Measurements from ENCODE around the gene ELF5.

- TF ChIP-seq, protein P1, sequence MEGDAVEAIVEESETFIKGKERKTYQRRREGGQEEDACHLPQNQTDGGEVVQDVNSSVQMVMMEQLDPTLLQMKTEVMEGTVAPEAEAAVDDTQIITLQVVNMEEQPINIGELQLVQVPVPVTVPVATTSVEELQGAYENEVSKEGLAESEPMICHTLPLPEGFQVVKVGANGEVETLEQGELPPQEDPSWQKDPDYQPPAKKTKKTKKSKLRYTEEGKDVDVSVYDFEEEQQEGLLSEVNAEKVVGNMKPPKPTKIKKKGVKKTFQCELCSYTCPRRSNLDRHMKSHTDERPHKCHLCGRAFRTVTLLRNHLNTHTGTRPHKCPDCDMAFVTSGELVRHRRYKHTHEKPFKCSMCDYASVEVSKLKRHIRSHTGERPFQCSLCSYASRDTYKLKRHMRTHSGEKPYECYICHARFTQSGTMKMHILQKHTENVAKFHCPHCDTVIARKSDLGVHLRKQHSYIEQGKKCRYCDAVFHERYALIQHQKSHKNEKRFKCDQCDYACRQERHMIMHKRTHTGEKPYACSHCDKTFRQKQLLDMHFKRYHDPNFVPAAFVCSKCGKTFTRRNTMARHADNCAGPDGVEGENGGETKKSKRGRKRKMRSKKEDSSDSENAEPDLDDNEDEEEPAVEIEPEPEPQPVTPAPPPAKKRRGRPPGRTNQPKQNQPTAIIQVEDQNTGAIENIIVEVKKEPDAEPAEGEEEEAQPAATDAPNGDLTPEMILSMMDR (IDR thresholded peaks at IDR 0.05; ENCODE audit: low read length), result no peak
- no peak for TF ChIP-seq EZH2 (IDR thresholded peaks at IDR 0.05; ENCODE audit: borderline replicate concordance, low read length)
Measured at GRCh38 chr11:34461215-34461614, 52.4 kb downstream of the ELF5 start.

Data from OCI-LY1 (cell line).